ENCODE measurements around the gene ITGA2B.
"Not testable (repeated sequence)": the region's sequence is repeated elsewhere in the genome, so short reads cannot be mapped to it uniquely, and the experiment has no call there.

ITGA2B gene

DNA sequence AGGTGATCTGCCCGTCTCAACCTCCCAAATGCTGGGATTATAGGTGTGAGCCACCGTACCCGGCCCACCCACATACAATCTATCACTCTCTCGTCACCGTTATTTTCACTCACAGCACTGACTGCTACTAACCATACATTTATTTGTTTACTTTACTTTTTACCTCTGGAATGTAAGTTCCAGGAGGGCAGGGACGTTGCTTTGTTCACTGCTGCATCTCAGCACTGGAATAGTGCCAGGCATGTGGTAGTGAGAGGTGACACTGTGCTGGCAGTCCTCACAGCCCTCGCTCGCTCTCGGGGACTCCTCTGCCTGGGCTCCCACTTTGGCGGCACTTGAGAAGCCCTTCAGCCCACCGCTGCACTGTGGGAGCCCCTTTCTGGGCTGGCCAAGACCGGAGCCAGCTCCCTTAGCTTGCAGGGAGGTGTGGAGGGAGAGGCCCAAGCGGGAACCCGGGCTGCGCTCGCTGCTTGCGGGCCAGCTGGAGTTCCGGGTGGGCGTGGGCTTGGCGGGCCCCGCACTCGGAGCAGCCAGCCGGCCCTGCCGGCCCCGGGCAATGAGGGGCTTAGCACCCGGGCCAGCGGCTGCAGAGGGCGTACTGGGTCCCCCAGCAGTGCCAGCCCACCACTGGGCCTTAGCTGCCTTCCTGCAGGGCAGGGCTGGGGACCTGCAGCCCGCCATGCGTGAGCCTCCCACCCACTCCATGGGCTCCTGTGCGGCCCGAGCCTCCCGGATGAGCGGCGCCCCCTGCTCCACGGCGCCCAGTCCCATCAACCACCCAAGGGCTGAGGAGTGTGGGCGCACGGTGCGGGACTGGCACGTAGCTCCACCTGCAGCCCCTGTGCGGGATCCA, 20.8 kb downstream of the ITGA2B start:
- DNase-seq = not testable (repeated sequence)

DNA sequence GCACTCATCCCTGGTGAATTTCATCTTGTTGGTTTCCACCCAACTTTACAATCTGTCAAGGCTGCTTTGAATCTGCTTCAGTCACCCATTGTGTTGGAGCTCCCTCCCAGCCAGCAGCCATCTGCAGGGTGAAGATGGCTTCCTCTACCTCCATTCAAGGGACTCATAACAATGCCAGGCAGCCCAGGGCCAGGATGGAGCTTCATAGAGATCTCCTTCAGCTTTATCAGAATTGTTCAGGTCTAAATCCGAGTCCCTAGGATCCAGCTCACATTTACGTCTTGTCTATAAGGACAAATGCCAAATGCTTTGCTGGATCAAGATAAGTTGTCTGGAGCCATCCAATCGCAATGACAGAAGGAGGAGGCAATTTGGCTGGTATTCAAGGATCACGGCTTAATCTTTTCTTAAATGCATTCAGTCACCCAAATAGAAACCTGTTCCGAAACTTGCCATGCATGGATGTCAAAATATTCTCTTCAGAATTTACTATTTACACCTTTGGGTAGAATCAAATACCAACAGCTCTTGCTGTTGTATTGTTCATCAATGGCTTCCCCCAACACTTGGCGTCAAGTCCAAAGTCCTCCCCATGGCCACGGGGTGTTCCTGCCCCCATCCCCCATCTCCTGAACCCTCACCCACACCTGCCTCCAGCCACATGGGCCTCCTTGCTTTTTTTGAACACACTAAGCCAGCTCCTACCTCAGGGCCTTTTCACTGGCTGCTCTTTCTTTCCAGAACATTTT, 22.0 kb downstream of the ITGA2B start:
- DNase-seq = no peak

DNA sequence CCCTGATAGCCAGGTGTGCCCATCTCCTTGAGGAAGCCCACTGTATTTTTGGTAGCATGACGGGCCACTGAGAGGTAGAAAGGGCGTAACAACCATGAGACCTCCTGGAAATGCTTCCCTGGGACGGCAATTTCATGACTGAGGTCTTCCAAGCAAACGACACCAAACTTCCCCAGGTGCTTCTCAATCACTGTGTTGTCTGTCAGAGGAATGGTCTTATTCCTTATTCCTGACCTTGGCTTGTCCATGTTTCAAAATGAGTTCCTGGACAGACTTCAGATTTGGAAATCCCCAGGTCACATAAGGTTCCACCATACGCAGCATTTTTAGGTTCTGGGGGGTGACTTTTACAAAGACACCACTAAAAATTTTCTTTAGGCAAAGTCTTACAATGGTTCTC, 24.4 kb downstream of the ITGA2B start:
- DNase-seq = not testable (repeated sequence)

DNA sequence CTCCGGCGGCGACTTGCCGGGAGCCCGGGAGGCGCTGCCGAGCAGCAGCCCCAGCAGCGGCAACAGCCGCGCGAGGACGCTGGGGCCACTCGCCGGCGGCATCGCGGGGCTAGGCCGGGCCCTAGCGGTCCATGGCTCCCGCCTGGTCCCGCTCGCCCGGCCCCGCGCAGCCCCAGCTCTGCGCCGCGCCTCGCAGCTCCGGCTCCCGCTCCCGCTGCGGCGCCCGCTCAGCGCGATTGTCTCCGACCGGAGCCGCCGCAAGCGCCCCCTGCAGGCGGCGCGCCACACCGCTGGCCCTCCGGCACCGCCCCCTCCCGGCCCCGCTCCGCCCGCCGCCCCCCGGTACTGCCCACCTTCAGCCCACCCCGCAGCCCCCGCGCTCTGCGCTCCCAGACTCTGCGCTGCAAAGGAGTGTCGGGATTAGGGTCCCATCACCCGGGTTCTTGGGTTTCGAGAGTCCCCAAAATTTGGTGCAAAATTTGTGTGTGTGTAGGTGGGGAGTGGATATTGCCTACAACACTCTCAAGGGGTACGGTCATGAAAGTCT, 25.8 kb downstream of the ITGA2B start, which contains the start of gene FAM171A2:
Gene FAM171A2, minus strand, starts transcription at position 241 of the 547 bp plus-strand sequence. Its CDS starts 139 bp downstream, at position 102.
- DNase-seq = peak; percentile 77

DNA sequence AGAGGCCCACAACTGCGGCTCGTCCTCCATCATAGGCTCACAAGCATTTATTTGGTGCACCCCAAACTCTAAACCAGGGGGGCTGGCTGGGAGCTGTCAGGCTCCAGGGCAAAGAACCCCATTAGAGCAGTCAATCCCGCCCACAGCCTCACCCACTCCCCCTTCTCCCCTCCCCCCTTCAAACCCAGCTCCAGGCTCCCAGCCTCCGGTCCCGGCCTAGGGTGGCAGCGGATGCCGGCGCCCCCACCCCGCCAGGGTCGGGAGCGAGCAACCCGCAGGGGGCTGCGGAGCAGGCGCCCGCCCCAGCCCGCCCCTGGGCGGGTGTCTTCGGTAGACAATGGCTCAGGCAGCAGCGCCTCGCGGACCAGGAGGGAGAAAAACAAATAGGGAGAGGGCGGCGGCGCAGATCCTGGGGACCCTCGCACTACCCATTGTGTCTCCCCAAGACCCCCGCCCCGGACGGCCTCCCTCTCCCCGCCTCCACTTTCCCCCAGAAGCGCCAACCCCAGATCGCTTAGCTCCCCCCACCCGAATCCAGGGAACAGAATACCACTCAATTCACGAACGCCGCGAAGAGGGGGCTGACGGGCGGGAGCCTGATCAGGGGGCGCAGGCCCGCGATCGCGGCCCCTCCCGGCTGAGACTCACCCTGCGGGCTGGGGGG, 26.4 kb downstream of the ITGA2B start:
- no peak for DNase-seq

DNA sequence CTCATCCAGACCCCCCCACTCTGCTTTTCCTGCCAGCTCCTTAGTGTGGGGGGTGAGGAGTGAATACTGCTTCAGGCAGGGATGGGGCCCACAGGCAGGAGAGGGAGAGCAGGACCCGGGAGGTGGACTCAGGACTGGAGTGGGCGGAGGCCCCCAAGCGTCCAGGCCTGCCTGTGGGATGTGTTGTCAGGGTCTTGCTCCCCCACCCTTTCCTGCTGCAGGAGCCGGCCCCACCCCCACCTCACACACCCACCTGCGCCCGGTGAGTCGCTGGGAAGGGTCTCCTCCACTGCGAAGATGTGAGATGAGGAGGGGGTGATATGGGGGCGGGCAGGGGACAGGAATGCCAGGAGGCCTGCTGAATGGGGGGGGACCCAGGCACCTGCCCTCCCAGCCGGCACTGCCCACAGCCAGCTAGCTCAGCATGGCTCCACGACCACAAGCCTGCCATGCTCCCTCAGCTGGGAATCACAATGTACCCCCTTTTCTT, 26.9 kb downstream of the ITGA2B start:
- DNase-seq = no peak

DNA sequence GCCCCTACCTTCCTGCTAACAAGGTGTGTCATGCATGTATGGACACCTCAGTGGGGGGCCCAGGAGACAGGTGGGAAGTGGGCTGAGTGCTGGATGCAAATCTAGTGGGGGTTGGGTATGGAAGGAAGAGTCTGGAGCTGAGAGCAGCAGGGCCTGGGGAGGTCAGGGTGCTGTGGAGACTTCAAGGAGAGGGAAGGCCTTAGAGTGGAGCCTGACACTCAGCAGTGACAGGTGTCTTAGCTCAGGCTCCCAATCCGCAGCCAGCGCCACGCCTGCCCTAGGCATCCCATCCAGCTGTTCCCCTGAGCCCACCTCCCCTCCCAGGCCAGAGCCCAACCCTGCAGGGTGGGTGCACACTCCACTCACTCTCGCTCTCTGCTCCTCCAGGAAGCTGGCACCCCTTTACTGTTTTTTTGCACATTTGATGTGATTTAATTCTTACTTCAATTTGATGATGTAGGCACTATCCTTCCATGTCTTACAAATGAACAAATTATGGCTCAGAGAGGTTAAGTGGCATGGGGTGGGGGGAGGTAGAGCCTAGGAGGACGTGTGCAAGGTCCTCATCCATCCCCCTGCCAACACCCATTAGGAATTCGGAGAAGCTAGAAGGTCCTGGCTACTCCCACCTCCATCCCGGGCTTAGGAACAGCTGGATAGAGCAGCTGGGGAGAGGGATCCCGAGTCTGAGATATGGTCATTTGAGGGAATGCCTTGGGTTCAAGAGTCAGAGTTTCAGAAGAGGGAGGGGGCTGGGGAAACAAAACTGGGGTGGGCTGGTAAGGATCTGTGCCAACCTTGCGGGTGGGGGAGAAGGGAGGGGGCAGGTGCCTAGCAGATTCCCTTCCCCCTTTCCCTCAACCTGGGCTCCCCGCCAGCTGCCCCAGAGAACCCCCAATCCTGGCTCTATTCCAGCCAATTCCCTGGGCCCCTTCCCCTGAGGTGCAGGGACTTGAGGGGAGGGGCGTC, 27.9 kb downstream of the ITGA2B start:
- DNase-seq = no peak

DNA sequence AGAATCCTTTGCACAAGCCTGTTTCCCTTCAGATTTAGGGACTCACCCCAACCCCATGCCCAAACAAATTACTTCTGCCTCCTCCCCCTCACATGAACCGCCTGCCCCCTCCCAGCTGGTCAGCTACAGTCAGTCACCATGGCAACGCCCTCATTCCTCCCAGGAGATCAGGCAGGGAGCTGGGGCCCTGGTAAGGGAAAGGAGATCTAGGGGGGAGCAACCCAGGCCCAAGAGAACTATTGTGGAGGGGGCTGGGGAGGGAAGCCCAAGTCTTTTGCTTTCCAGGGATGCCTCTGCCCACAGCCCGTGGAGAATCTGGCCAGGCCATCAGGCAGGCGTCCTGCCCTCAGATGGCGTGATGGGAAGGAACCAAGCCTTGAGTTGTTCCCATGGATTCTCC, 28.6 kb downstream of the ITGA2B start:
- no peak for DNase-seq

DNA sequence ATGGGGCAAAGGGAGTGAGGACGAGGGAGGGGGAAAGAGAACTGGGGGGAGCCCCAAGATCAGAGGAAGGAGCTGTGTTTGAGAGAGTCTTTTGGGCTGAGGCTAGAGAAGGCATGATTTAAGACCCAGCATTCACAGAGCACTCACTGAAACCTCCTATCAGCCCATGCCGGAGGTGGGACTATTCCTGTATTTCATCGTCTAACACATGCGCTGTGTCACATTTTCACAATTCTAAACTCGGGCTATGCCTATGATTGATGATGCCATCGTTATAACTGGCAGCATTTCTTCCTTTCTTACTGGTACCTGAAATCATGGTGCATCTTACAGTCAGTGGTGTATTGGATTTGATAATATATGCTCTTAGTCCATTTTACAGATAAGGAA, 29.3 kb downstream of the ITGA2B start:
- no peak for DNase-seq

DNA sequence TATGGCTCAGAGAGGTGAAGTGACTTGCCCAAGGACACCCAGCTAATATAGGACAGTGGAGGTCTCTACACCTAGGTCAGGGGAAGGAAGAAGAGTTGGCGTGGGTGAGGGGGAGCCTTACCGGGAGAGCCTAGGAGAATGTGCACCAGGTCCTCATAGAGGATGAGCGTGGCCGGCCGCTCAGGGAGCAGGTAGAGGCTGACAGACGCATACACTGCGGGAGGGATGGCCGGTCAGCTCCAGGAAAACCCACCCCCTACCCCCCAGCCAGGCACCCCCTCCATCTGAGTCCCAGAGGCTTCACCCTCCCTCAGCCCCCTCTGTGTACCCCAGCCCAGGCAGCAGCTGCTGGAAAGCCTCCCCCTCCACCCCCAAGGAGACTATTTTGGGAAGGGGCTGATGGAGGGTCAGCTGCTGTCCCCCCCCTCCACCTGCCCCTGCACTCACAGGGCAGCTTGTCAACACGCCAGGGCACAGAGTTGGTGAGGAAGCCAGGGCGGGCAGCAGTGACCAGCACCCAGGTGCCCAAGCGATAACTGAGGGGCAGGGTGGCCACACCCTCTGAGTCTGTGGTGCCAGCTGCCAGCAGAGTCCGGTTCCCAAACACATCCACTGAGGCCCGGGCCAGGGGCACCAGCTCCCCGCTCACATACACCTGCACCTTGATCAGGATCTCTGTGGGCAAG, 29.8 kb downstream of the ITGA2B start:
- DNase-seq = no peak

DNA sequence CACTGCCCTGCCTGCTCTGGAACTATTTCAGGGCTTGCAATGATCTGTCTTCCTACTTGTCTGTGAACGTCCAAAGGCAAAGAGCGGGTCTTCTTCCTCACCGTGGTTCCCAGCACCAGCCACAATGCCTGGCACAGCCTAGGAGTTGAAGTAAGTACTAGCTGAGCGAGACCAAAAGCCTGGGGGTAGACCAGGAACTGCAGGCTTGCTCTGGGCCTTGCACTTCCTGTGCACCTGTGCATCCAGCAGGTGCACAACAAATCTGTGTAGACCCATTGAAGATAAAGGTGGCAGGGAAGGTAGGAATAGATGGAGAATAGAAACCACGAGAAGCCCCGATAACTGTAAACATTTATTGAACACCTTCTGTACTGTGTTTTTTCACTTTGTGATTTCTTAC, 30.4 kb downstream of the ITGA2B start:
- no peak for DNase-seq

DNA sequence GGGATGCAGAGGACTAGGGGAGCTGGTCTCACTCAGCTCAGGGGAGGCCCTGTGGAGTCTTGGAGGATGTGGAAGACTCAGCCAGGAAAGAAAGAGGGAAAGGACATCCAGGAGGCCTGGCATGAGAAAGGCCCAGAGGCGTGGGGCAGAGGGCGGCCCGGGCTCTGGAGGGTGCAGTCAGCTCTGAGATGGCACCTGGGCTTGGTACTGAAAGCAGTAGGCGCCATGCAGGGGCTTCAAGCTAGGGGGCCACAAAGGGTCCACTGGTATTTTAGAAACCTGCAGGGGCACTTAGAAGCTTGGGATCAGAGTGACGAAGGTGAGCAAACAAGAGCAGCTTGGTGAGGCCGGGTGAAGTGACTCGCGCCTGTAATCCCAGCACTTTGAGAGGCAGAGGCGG, 31.4 kb downstream of the ITGA2B start:
- DNase-seq = no peak

DNA sequence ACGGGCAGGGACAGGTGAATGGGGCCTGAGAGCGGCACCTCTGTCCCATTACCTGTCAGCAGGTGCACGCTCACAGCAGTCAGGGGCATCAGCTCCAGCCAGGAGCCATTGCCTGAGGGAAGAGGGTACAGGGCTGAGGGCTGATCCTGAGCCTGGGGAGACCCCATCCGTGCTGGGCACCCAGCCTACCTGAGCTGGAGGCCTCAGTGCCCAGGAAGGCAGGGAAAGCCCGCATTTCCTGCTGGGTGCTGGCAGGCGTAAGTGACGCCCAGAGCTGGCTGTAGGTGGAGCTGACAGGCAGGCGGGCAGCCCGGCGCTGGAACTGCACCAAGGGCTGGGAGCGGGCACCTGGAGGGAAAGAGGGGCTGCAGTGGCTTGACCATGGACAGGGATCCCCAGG, 33.2 kb downstream of the ITGA2B start:
- DNase-seq = no peak

DNA sequence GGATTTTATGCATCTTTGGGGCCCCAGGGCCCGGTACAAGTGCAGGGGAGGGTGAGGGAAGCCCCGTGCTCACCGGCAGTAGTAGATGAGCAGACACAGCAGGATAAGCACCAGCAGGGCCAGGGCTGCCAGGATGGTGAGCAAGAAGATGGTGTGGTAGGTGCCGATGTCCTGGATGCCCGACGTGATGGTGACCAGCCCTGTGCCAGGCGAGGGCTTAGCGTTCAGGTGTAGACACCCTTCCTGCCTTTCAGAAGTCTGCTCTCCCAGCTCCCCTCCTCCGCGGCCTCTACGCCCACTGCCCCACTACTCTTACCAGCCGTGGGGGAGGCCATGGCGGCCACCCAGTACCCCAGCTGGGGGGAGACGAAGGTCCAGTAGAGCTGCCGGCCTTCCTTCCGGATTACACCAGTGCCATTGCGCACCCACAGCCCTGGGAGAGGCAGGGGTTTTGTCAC, 33.8 kb downstream of the ITGA2B start:
- no peak for DNase-seq

DNA sequence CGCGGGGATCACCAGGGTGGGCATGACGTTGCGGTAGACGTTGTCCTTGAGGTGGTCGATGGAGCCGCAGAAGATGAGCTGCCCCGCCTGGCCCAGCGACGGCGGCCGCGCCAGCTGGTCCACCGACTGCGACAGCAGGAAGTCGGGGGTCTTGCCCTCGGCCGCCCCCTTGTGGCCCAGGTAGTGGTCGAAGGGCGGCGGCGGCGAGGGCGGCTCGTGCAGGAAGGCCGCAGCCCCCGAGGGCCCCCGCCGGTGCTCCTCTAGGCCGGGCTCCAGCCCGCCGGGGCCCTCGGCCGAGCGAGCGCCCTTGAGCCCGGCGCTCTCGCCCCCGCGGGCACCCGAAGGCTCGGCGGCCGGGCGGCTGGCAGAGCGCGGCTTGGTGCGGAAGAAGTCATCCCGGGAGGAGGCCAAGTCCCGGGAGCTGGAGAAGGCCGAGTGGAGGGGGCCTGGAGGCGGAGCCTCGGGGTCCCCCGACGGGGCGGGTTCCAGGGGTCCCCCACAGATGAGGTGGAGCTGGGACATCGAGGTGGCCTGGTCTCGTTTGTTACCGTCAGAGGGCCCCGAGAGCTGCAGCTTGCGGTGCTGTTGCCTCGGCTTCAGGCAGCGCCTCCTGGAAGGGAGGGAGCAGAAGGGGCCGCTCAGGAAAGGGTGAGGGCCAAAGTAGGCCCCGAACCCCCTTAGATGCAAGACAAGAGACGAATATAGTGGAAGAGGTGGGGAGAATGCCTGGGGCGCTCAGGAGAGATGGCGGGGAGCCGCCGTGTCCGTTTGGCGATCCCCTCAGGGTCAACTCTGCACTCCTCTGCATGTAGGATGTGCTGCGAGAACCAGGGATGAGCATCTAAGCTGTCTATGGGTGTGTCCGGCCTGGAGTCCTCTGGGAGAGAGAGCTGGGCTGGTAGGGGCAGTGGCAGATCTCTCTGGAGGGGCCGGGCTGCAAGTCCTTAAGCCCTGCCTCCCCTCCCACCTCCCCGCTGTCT, 34.6 kb downstream of the ITGA2B start:
- peak; percentile 82 for DNase-seq

DNA sequence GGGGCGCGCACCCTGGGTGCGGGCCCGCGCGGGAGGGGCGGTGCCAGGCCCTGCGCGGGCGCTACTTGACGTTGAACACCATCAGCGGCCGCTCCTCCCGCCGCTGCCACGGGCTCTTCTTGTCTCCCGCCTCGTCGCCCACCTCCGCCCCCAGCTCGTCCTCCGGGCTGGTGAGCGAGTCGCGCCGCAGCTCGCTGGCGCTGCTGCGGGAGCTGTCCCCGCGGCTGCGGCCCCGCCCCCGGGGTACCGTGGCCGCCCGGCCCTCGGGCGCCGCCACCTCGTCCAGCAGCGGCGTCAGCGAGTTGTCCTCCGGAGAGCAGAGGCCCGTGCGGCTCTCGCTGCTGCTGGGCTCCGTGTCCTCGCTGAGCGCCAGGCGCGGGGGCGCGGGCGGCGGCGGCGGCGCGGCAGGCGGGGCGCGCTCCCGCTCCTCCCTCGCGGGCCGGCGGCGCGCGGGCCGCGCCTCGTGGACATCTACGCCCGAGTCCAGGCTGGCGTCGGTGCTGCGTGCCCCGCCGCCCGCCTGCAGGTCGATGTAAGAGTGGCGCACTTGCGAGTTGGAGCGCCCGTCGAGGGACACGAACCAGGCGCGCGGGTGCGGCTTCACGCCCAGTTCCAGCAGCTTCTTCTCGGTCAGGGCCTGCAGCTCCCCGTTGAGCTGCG, 35.6 kb downstream of the ITGA2B start:
- peak; percentile 37 for DNase-seq

DNA sequence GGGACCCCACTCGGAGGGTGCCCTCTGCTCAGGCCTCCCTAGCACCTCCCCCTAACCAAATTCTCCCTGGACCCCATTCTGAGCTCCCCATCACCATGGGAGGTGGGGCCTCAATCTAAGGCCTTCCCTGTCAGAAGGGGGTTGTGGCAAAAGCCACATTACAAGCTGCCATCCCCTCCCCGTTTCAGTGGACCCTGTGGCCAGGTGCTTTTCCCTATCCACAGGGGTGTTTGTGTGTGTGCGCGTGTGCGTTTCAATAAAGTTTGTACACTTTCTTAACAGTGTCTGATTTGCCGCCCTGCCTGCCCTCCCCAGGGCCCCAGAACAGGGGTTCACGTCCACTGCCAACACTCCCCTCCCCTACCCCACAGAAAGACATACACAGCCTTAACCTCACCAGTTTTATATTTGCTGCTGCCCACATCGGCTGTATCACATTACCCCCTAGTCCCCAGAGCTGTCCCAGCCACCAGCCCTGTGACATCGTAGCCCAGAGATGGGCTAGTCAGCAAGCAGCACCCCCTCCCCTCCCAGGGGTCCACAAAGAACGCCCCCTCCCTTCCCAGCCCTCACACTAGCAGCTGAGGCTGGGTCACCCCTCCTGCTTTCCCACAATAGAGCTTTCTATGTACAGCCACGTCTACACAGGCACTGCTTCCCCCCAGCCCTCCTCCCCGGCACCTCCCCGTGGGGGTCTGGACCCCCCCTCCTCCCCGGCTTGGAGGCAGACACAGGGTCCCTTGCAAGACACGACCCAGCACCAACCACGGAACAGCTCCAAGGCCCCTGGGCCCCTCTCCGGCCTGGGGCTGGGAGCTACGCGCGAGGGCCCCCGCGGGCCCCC, 36.4 kb downstream of the ITGA2B start:
- no peak for DNase-seq

Measured in stimulated activated CD8-positive, alpha-beta memory T cell treated with anti-CD3 and anti-CD28 coated beads, Interleukin-4, amount 100 ng/mL, for 48 hours (primary cell).